NCI-H1417 treated with DMSO at 0.1 percent for 48 hours (cell line): ENCODE measurements around the gene WAS.
A peak's percentile ranks its signal among the peaks of the same experiment; 100 is the strongest.
"Not testable (repeated sequence)": the region's sequence is repeated elsewhere in the genome, so short reads cannot be mapped to it uniquely, and the experiment has no call there.

Experiments used
- DNase-seq: peaks from one replicate; lab custom pipeline; 2025; lab: John Stamatoyannopoulos, UW

WAS gene

GRCh38 chrX:48685416-48685815, 1.8 kb downstream of the WAS start:
- no peak for DNase-seq

GRCh38 chrX:48688531-48689150, 5.0 kb downstream of the WAS start:
- no peak for DNase-seq

- DNase-seq = no peak
Measured at GRCh38 chrX:48689208-48689920, 5.8 kb downstream of the WAS start.

- not testable (repeated sequence) for DNase-seq
Measured at GRCh38 chrX:48691746-48692145, 8.1 kb downstream of the WAS start.

- no peak for DNase-seq
Measured at GRCh38 chrX:48694776-48695533, 11.4 kb downstream of the WAS start.

GRCh38 chrX:48695534-48695896, 11.9 kb downstream of the WAS start:
- no peak for DNase-seq

- no peak for DNase-seq
Measured at GRCh38 chrX:48695925-48696300, 12.3 kb downstream of the WAS start.

- DNase-seq = peak; percentile 39
Measured at GRCh38 chrX:48696301-48696908, 12.8 kb downstream of the WAS start, which contains the start of gene SUV39H1. SUV39H1 (plus strand) TSS chrX:48696734; CDS start chrX:48696785, 51 bp downstream.

- DNase-seq = no peak
Measured at GRCh38 chrX:48696909-48697727, 13.5 kb downstream of the WAS start.

- no peak for DNase-seq
Measured at GRCh38 chrX:48698306-48698705, 14.7 kb downstream of the WAS start.

- DNase-seq = no peak
Measured at GRCh38 chrX:48700246-48700645, 16.6 kb downstream of the WAS start.

GRCh38 chrX:48700951-48701653, 17.5 kb downstream of the WAS start:
- no peak for DNase-seq

- no peak for DNase-seq
Measured at GRCh38 chrX:48702032-48702431, 18.4 kb downstream of the WAS start.

- no peak for DNase-seq
Measured at GRCh38 chrX:48702716-48703115, 19.1 kb downstream of the WAS start.

GRCh38 chrX:48703228-48703627, 19.6 kb downstream of the WAS start:
- DNase-seq = no peak

- no peak for DNase-seq
Measured at GRCh38 chrX:48703642-48704481, 20.3 kb downstream of the WAS start.

GRCh38 chrX:48705871-48706270, 22.3 kb downstream of the WAS start:
- DNase-seq = no peak

GRCh38 chrX:48709522-48710112, 26.0 kb downstream of the WAS start:
- no peak for DNase-seq

GRCh38 chrX:48711162-48711928, 27.7 kb downstream of the WAS start:
- DNase-seq = no peak
